HG03442 (cell line): Measurements from ENCODE around the gene UAP1L1.

Source experiments
- ATAC-seq: cut with Tn5 transposase; IDR thresholded peaks from one replicate; pipeline ENCODE4 v1.9.1; 2021; ENCODE audit warnings: mild to moderate bottlenecking, moderate library complexity; ENCODE audit not compliant: unreplicated experiment

UAP1L1 gene

GRCh38 chr9:137128158-137128861, 51.0 kb downstream of the UAP1L1 start:
- ATAC-seq, result no peak

GRCh38 chr9:137128862-137129455, 51.6 kb downstream of the UAP1L1 start:
- peak; percentile 7 for ATAC-seq

GRCh38 chr9:137129456-137130175, 52.3 kb downstream of the UAP1L1 start:
- peak; percentile 76 for ATAC-seq

GRCh38 chr9:137130176-137130755, 52.9 kb downstream of the UAP1L1 start:
- ATAC-seq, result no peak
